ENCODE data around the gene PRR7.

Gene PRR7

GRCh38 chr5:177490311-177490991 lies 43.8 kb downstream of the PRR7 start:
- in situ Hi-C loops (cut with HindIII; ENCODE audit: low pct_ligation_motif_present, low pct_unique_long_range_greater_than_20kb, low sequenced_read_pairs): no loop called here
- DNase-seq: no peak

GRCh38 chr5:177490992-177491391 lies 44.4 kb downstream of the PRR7 start:
- in situ Hi-C loops (cut with HindIII; ENCODE audit: low pct_ligation_motif_present, low pct_unique_long_range_greater_than_20kb, low sequenced_read_pairs): no loop called here

GRCh38 chr5:177491429-177491945 lies 44.9 kb downstream of the PRR7 start:
- in situ Hi-C loops (cut with HindIII; ENCODE audit: low pct_ligation_motif_present, low pct_unique_long_range_greater_than_20kb, low sequenced_read_pairs): no loop called here
- peak; percentile 28 for DNase-seq

More at GRCh38 chr5:177490992-177491391, 44.4 kb downstream of the PRR7 start:
- no peak for DNase-seq

GRCh38 chr5:177491983-177492746 lies 45.6 kb downstream of the PRR7 start:
- in situ Hi-C loops (cut with HindIII; ENCODE audit: low pct_ligation_motif_present, low pct_unique_long_range_greater_than_20kb, low sequenced_read_pairs): no loop called here
- DNase-seq: no peak

- in situ Hi-C loops (cut with HindIII; ENCODE audit: low pct_ligation_motif_present, low pct_unique_long_range_greater_than_20kb, low sequenced_read_pairs): no loop called here
- DNase-seq: no peak
These were observed 46.2 kb downstream of the PRR7 start for GRCh38 chr5:177492841-177493240.

DNA sequence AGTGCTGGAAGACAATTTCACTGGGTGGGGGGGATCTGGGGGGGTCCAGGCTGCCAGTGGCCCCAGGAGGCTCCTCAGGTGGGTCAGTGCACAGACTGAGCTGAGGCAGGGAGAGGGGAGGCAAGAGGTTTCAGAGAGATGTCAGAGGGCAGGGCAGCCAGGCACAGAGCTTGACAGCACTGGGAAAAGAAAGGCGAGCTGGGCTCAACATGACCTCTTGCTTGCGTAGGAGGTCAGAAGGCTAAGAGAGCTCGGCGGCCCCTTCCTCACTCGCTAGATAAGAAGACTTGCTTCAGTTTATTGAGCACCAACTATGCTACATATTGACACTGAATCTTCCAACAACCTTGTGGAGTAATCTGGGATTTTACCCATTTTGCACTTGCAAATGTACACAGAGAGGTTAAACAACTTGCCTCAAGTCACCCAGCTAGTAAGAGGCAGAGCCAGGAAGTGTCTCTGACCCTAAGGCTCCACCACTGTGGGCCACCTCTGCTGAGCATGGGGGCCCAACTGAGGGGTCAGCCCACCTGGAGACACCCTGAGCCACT lies 47.3 kb downstream of the PRR7 start:
- no peak for DNase-seq
- in situ Hi-C loops (cut with HindIII; ENCODE audit: low pct_ligation_motif_present, low pct_unique_long_range_greater_than_20kb, low sequenced_read_pairs): no loop called here

DNA sequence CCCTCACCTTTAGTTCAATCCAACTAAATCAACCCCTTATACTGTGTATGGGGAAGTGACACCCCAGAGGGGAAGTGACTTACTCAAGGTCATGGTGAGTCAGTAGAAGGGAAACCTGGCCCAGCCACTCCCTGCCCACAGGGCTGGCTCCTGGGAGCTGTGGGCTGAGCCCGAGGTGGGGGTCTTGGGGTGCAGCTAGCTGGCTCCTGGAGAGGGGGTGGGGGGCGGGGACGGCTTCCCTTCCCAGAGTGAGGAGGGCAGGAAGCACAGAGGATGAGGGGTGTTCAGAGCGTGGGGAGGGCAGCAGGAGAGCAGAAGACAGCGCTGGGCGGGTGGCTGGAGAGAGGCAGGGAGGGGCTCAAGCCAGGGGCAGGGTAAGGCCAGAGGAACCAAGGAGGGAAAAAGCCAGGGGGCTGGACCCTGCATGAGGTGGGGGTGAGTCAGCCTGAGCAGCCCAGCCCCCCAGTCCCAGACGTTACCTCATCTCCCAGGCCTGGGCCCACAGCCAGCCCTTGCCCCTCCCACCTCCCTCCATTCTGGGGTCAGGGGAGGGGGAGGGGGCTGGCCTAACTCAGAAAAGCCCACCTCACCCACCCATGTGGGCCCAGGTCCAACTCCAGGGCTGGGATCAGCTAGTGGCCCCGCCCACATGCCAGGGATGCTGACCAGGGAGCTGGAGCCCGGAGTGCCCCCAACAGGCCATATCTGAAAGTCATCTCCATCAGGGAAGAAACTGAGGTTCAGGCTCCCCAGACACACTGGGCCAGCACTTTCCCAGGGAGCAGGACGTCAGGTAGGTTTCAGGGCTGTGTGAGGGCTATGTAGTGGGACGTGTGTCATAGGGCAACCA lies 48.0 kb downstream of the PRR7 start:
- in situ Hi-C loops (cut with HindIII; ENCODE audit: low pct_ligation_motif_present, low pct_unique_long_range_greater_than_20kb, low sequenced_read_pairs): no loop called here
- DNase-seq: peak; percentile 75

GRCh38 chr5:177495243-177496060 lies 48.8 kb downstream of the PRR7 start:
- in situ Hi-C loops (cut with HindIII; ENCODE audit: low pct_ligation_motif_present, low pct_unique_long_range_greater_than_20kb, low sequenced_read_pairs): no loop called here
- DNase-seq: peak; percentile 67

DNA sequence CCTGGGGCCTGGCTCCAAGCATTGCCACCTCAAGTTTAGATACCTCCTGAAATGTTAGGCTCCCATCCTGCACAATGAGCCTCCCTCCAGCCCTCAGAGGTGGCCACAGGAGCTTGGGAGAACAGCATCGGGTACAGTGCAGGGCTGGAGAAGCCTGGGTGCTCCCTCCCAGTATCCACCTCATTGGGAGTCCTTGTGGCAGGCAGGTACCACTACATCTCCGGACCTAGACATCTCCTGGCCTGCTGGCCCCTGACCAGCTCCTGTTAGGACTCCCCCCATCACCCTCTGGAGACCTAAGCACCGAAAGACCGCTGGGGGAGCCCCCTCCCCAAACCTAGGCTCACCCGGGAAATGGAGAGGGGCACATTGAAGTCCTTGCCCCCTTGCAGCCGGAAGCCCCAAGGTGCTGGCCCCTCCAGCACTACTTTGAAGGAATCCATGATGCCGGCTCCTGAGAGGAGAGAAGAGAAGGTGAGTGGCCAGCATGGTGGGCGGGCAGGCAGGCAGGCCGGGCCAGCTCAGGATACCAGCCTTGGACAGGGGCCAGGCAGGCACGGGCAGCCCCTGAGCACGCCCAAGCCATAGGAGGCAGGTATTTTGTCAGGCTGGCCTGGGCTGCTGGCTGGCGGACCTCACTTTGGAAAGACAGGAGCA lies 49.6 kb downstream of the PRR7 start:
- DNase-seq: peak; percentile 69
- in situ Hi-C loops (cut with HindIII; ENCODE audit: low pct_ligation_motif_present, low pct_unique_long_range_greater_than_20kb, low sequenced_read_pairs): no loop called here

- in situ Hi-C loops (cut with HindIII; ENCODE audit: low pct_ligation_motif_present, low pct_unique_long_range_greater_than_20kb, low sequenced_read_pairs): no loop called here
- peak; percentile 85 for DNase-seq
These were observed 50.2 kb downstream of the PRR7 start for GRCh38 chr5:177496727-177497291.

- peak; percentile 93 for DNase-seq
- in situ Hi-C loops (cut with HindIII; ENCODE audit: low pct_ligation_motif_present, low pct_unique_long_range_greater_than_20kb, low sequenced_read_pairs): no loop called here
These were observed 50.8 kb downstream of the PRR7 start, which contains the start of gene PDLIM7 for GRCh38 chr5:177497292-177498012. PDLIM7 (minus strand) TSS chr5:177497604; CDS start chr5:177496512, 1,092 bp downstream.

GRCh38 chr5:177498013-177498787 lies 51.6 kb downstream of the PRR7 start:
- no peak for DNase-seq
- in situ Hi-C loops (cut with HindIII; ENCODE audit: low pct_ligation_motif_present, low pct_unique_long_range_greater_than_20kb, low sequenced_read_pairs): no loop called here

DNA sequence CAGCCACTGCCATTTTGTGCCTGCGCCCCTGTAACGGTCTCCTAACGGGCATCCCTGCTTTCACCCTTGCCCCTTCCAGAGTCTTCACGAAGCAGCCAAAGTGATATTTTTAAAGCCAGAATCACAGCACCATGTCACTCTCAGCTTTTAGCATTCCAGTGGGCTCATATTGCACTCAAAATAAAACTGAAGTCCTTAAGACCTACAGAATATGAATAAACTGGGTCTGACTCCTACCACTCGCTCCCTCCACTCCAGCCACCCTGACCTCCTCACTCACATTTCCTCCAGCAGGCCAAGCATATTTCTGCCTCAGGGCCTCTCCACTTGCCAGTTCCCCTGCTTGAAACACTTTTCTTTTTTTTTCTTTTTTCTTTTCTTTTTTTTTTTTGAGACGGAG lies 53.2 kb downstream of the PRR7 start:
- in situ Hi-C loops (cut with HindIII; ENCODE audit: low pct_ligation_motif_present, low pct_unique_long_range_greater_than_20kb, low sequenced_read_pairs): no loop called here
- no peak for DNase-seq

- peak; percentile 74 for DNase-seq
These were observed 54.3 kb downstream of the PRR7 start for GRCh38 chr5:177500685-177501522.

More at GRCh38 chr5:177500685-177501522, 54.3 kb downstream of the PRR7 start:
- in situ Hi-C loops (cut with HindIII; ENCODE audit: low pct_ligation_motif_present, low pct_unique_long_range_greater_than_20kb, low sequenced_read_pairs): no loop called here

Data from ACHN (cell line).